Measurements from ENCODE around the gene JAGN1. TPM values are rescaled to one million over a fixed set of nuclear protein-coding genes. Genes with fewer than 3 reads are reported as not detected.

Gene JAGN1
- total and polyA plus RNA-seq, 9 of the 15 experiments (the other 6 are each of a cell fraction or from before 2014, with no cell fraction given), result 31.6 to 77.8 (median 40.3) TPM

GRCh38 chr3:9879830-9880549 is 10.4 kb upstream of the JAGN1 start, which contains the start of gene CIDEC (continued):
- peak; percentile 25; the same call in 1 of the 2 replicates for TF ChIP-seq TFAP4 (CRISPR knock-in tag; IDR thresholded peaks at IDR 0.05; ENCODE audit: borderline replicate concordance)
- TF ChIP-seq ETS2 (tag; IDR thresholded peaks at IDR 0.05; ENCODE audit: borderline replicate concordance, poor library complexity, severe bottlenecking), result no peak
- TF ChIP-seq NELFE (IDR thresholded peaks at IDR 0.05; ENCODE audit: insufficient read depth, insufficient read length), result no peak
- TF ChIP-seq ZNF384 (IDR thresholded peaks at IDR 0.05; ENCODE audit: low read depth, low read length), result peak; percentile 43; the same call in 1 of the 2 replicates
- TF ChIP-seq TEAD2 (tag; IDR thresholded peaks at IDR 0.05), result no peak
- TF ChIP-seq COPS2 (conservative IDR thresholded peaks at IDR 0.05), result no peak
- TF ChIP-seq ZFP91 (CRISPR knock-in tag; IDR thresholded peaks at IDR 0.05), result no peak

GRCh38 chr3:9881441-9881840 is 9.0 kb upstream of the JAGN1 start:
- H2AFZ ChIP-seq (ENCODE audit: low read depth, low read length), result no peak overlapping the region
- no peak overlapping the region for H3K27ac ChIP-seq (ENCODE audit: extremely low read depth, low read depth, low read length)
- CTCF ChIA-PET (ENCODE audit: low intra/inter-chr PET ratio), result no interaction called here
- intact Hi-C loops (cut with micrococcal nuclease), result no loop called here
- H3K27me3 ChIP-seq (ENCODE audit: control insufficient read depth in 2 of 2, insufficient read depth in 2 of 2, low read length in 2 of 2), result no peaks in the 10 kb centered on the region
- WGBS (ENCODE audit: insufficient coverage, low coverage, missing lambda C conversion rate), result 100% methylated on average over 1 of the region's 1 CpG
- H3K36me3 ChIP-seq (ENCODE audit: control insufficient read depth, insufficient read depth, low read length), result no peaks in the 10 kb centered on the region
- POLR2A ChIA-PET, result interaction anchor here (1.2 kb wide), 1 partner anchor 17 kb away, joined by 4 read pairs; no protein-coding TSS in a partner anchor
- H3K4me3 ChIP-seq, result no peak overlapping the region
- no peaks in the 10 kb centered on the region for H3K79me2 ChIP-seq (ENCODE audit: control insufficient read depth, insufficient read depth, low read length)
- ATAC-seq (no peak), DNase-seq (ENCODE audit: extremely low read depth in 1 of 4, low spot score in 3 of 4) (no peak), FAIRE-seq (no peak)
- no peaks in the 10 kb centered on the region for H3K9me1 ChIP-seq (ENCODE audit: control insufficient read depth, insufficient read depth, low read length)
- H3K9ac ChIP-seq (ENCODE audit: insufficient read depth in 1 of 2, low read depth in 2 of 2, low read length in 2 of 2), result no peak overlapping the region
- peaks cover 12 to 27% of the 10 kb centered on the region in 2 experiments for H3K4me1 ChIP-seq (replicated peaks in 1 of 2; ENCODE audit: control insufficient read depth in 2 of 2, insufficient read depth in 2 of 2, low read length in 2 of 2)
- no peak overlapping the region for H3K4me2 ChIP-seq (ENCODE audit: insufficient read depth, low read length)
- BruUV-seq (replicated peaks), result no TSS peak
- no peaks in the 10 kb centered on the region for H4K20me1 ChIP-seq (replicated peaks; ENCODE audit: control insufficient read depth, insufficient read depth, low read length)
- in situ Hi-C loops (cut with MboI), result no loop called here
- no peaks in the 10 kb centered on the region for H3K9me3 ChIP-seq (replicated peaks; ENCODE audit: control insufficient read depth, insufficient read depth, low read depth, low read length)
- TF ChIP-seq PCBP1 (IDR thresholded peaks at IDR 0.05; ENCODE audit: low read depth, low read length, poor library complexity, severe bottlenecking), result no peak

Data from K562 (cell line).